Measurements from ENCODE around the gene TRAF4. TPM values are rescaled to one million over a fixed set of nuclear protein-coding genes. Genes with fewer than 3 reads are reported as not detected.

The TRAF4 gene
- total RNA-seq, 4 donors from 2014 or later: 65.7 to 191 (median 126) TPM

GRCh38 chr17:28712705-28713415, 31.0 kb upstream of the TRAF4 start:
- Histone ChIP-seq H3K4me1 (peaks cover 8 to 38% (median 28%) of the 10 kb centered on the region in 4 donors), H3K36me3 (no peaks in the 10 kb centered on the region), H3K9me3 (no peaks in the 10 kb centered on the region), H3K27me3 (peaks cover 14% of the 10 kb centered on the region), H3K4me3 (no peak overlapping the region), H3K27ac (peak overlapping the region in 2 of 4 donors; percentile 92 to 95)
- 75 to 81% methylated on average over 6 to 7 of the region's 7 CpGs for WGBS, 2 donors (ENCODE audit: low coverage in 1 of 2)
- no peak for TF ChIP-seq POLR2A (IDR thresholded peaks at IDR 0.05)
- TF ChIP-seq EP300 (IDR thresholded peaks at IDR 0.05; ENCODE audit: low read depth): no peak
- no peak for TF ChIP-seq CTCF (IDR thresholded peaks at IDR 0.05)
- no peak for TF ChIP-seq POLR2AphosphoS5 (IDR thresholded peaks at IDR 0.05)
- no peak for DNase-seq
- in situ Hi-C loops (cut with MboI; ENCODE audit: low pct_ligation_motif_present in 1 of 4, low pct_unique_long_range_greater_than_20kb in 1 of 4, low sequenced_read_pairs in 3 of 4) (no loop called here), intact Hi-C loops (cut with DNase I; ENCODE audit: low total_unique reads) (no loop called here)

GRCh38 chr17:28714281-28714680, 29.5 kb upstream of the TRAF4 start:
- 71 to 100% methylated on average over 1 to 3 of the region's 3 CpGs for whole genome bisulfite sequencing, 2 donors (ENCODE audit: low coverage in 1 of 2)
- DNase-seq: no peak
- peaks cover 14% of the 10 kb centered on the region for H3K27me3 ChIP-seq
- H3K27ac ChIP-seq: no peak overlapping the region
- TF ChIP-seq POLR2AphosphoS5 (IDR thresholded peaks at IDR 0.05) (no peak), EP300 (IDR thresholded peaks at IDR 0.05; ENCODE audit: low read depth) (no peak), CTCF (IDR thresholded peaks at IDR 0.05) (no peak), POLR2A (IDR thresholded peaks at IDR 0.05) (no peak)
- H3K9me3 ChIP-seq: no peaks in the 10 kb centered on the region
- in situ Hi-C loops (cut with MboI; ENCODE audit: low pct_ligation_motif_present in 1 of 4, low pct_unique_long_range_greater_than_20kb in 1 of 4, low sequenced_read_pairs in 3 of 4): no loop called here
- intact Hi-C loops (cut with DNase I; ENCODE audit: low total_unique reads): no loop called here
- no peaks in the 10 kb centered on the region for H3K36me3 ChIP-seq
- H3K4me3 ChIP-seq: no peak overlapping the region
- H3K4me1 ChIP-seq: peaks cover 15 to 51% (median 32%) of the 10 kb centered on the region in 4 donors

GRCh38 chr17:28715217-28715616, 28.6 kb upstream of the TRAF4 start:
- Histone ChIP-seq H3K27ac (no peak overlapping the region), H3K9me3 (no peaks in the 10 kb centered on the region), H3K4me1 (peaks cover 15 to 45% (median 27%) of the 10 kb centered on the region in 4 donors), H3K36me3 (no peaks in the 10 kb centered on the region), H3K27me3 (peaks cover 14% of the 10 kb centered on the region), H3K4me3 (no peak overlapping the region)
- no peak for TF ChIP-seq EP300 (IDR thresholded peaks at IDR 0.05; ENCODE audit: low read depth)
- no peak for DNase-seq
- intact Hi-C loops (cut with DNase I; ENCODE audit: low total_unique reads) (no loop called here), in situ Hi-C loops (cut with MboI; ENCODE audit: low pct_ligation_motif_present in 1 of 4, low pct_unique_long_range_greater_than_20kb in 1 of 4, low sequenced_read_pairs in 3 of 4) (no loop called here)
- WGBS, 2 donors (ENCODE audit: low coverage in 1 of 2): 89 to 100% methylated on average over 1 to 2 of the region's 2 CpGs

GRCh38 chr17:28716740-28717577, 26.9 kb upstream of the TRAF4 start:
- TF ChIP-seq POLR2A (IDR thresholded peaks at IDR 0.05) (no peak), EP300 (IDR thresholded peaks at IDR 0.05; ENCODE audit: low read depth) (no peak), POLR2AphosphoS5 (IDR thresholded peaks at IDR 0.05) (no peak), CTCF (IDR thresholded peaks at IDR 0.05) (no peak)
- peak overlapping the region; percentile 37 to 56 (median 52) for H3K4me3 ChIP-seq
- in situ Hi-C loops (cut with MboI; ENCODE audit: low pct_ligation_motif_present in 1 of 4, low pct_unique_long_range_greater_than_20kb in 1 of 4, low sequenced_read_pairs in 3 of 4): no loop called here
- H3K27me3 ChIP-seq: peaks cover 14% of the 10 kb centered on the region
- WGBS, 2 donors (ENCODE audit: low coverage in 1 of 2): 46 to 80% methylated on average over 2 to 45 of the region's 63 CpGs
- H3K9me3 ChIP-seq: no peaks in the 10 kb centered on the region
- no peak for DNase-seq
- H3K4me1 ChIP-seq: peaks cover 28 to 49% (median 33%) of the 10 kb centered on the region in 4 donors
- intact Hi-C loops (cut with DNase I; ENCODE audit: low total_unique reads): no loop called here
- no peaks in the 10 kb centered on the region for H3K36me3 ChIP-seq
- H3K27ac ChIP-seq: peak overlapping the region; percentile 85 to 91 (median 88)

Data from transverse colon (tissue), 4 donors.